H9 (cell line): Measurements from ENCODE around the gene ETHE1. TPM values are rescaled to one million over a fixed set of nuclear protein-coding genes. Genes with fewer than 3 reads are reported as not detected.

ENCODE experiments used
- DNase-seq: peaks from one replicate; pipeline ENCODE4 v3.0.0-alpha.2; 2017
- H2AFZ ChIP-seq: one replicate; pipeline ENCODE4 v1.6.1; 2013; ENCODE audit warnings: mild to moderate bottlenecking, low read length, control low read depth, moderate library complexity
- H2AK5ac ChIP-seq: 2 replicates; pipeline ENCODE4 v1.6.1; 2013; ENCODE audit warnings: low read length, control low read depth, mixed read lengths; ENCODE audit not compliant: insufficient read length
- H2BK120ac ChIP-seq: one replicate; pipeline ENCODE4 v1.6.1; 2013; ENCODE audit warnings: low read depth, mild to moderate bottlenecking, low read length, control low read depth, inconsistent platforms; ENCODE audit not compliant: poor library complexity, severe bottlenecking
- H2BK12ac ChIP-seq: 2 replicates; pipeline ENCODE4 v1.6.1; 2013; ENCODE audit warnings: low read length, control low read depth, mixed read lengths, low read depth; ENCODE audit not compliant: insufficient read length
- H2BK15ac ChIP-seq: 2 replicates; pipeline ENCODE4 v1.6.1; 2013; ENCODE audit warnings: low read depth, low read length, control low read depth
- H2BK20ac ChIP-seq: one replicate; pipeline ENCODE4 v1.6.1; 2013; ENCODE audit warnings: low read depth, mild to moderate bottlenecking, low read length, control low read depth, inconsistent platforms; ENCODE audit not compliant: poor library complexity, severe bottlenecking
- H2BK5ac ChIP-seq: 2 replicates; pipeline ENCODE4 v1.6.1; 2013; ENCODE audit warnings: low read length, control low read depth, mixed read lengths; ENCODE audit not compliant: insufficient read length
- H3K14ac ChIP-seq: 2 replicates; pipeline ENCODE4 v1.6.1; 2013; ENCODE audit warnings: low read length, control low read depth; ENCODE audit not compliant: insufficient read depth
- H3K18ac ChIP-seq: 2 replicates; pipeline ENCODE4 v1.6.1; 2013; ENCODE audit warnings: low read depth, mild to moderate bottlenecking, mixed read lengths, low read length, control low read depth; ENCODE audit not compliant: insufficient read length
- H3K23ac ChIP-seq: 2 replicates; pipeline ENCODE4 v1.6.1; 2013; ENCODE audit warnings: low read length, control low read depth, mixed read lengths, low read depth; ENCODE audit not compliant: insufficient read length
- H3K23me2 ChIP-seq: 2 replicates; pipeline ENCODE4 v1.6.1; 2013; ENCODE audit warnings: low read depth, mild to moderate bottlenecking, mixed read lengths, low read length, control low read depth; ENCODE audit not compliant: insufficient read length, poor library complexity, severe bottlenecking
- H3K27ac ChIP-seq: 2 replicates; pipeline ENCODE4 v1.5.1; 2013; ENCODE audit warnings: low read length, control low read depth, mixed read lengths, low read depth; ENCODE audit not compliant: insufficient read length
- H3K27me3 ChIP-seq: 2 replicates; pipeline ENCODE4 v1.6.1; 2013; ENCODE audit warnings: low read length, control low read depth, inconsistent platforms; ENCODE audit not compliant: insufficient read depth
- H3K4ac ChIP-seq: 2 replicates; pipeline ENCODE4 v1.6.1; 2013; ENCODE audit warnings: low read depth, mild to moderate bottlenecking, control low read depth, inconsistent platforms, low read length, moderate library complexity
- H3K4me1 ChIP-seq: 2 replicates; pipeline ENCODE4 v1.6.1; 2013; ENCODE audit warnings: low read length, control low read depth, inconsistent platforms; ENCODE audit not compliant: insufficient read depth
- H3K4me2 ChIP-seq: 2 replicates; pipeline ENCODE4 v1.6.1; 2013; ENCODE audit warnings: low read length, control low read depth, mixed read lengths; ENCODE audit not compliant: insufficient read length, insufficient read depth
- H3K56ac ChIP-seq: 2 replicates; pipeline ENCODE4 v1.6.1; 2013; ENCODE audit warnings: low read depth, mild to moderate bottlenecking, mixed read lengths, low read length, control low read depth; ENCODE audit not compliant: insufficient read length
- H3K79me1 ChIP-seq: 2 replicates; pipeline ENCODE4 v1.6.1; 2013; ENCODE audit warnings: low read depth, mild to moderate bottlenecking, moderate library complexity, low read length, control low read depth, inconsistent platforms; ENCODE audit not compliant: insufficient read depth, poor library complexity, severe bottlenecking
- H3K79me2 ChIP-seq: 2 replicates; pipeline ENCODE4 v1.6.1; 2013; ENCODE audit warnings: low read length, control low read depth, inconsistent platforms; ENCODE audit not compliant: insufficient read depth
- H3K9ac ChIP-seq: 2 replicates; pipeline ENCODE4 v1.6.1; 2013; ENCODE audit warnings: low read length, control low read depth, mixed read lengths; ENCODE audit not compliant: insufficient read length; ENCODE audit errors: extremely low read depth
- H3K9me3 ChIP-seq: one replicate; pipeline ENCODE4 v1.6.1; 2013; ENCODE audit warnings: low read depth, low read length, inconsistent platforms; ENCODE audit not compliant: control insufficient read depth
- H3T11ph ChIP-seq: one replicate; pipeline ENCODE4 v1.6.1; 2013; ENCODE audit warnings: mild to moderate bottlenecking, low read length, control low read depth, inconsistent platforms
- H4K20me1 ChIP-seq: one replicate; pipeline ENCODE4 v1.6.1; 2013; ENCODE audit not compliant: control insufficient read depth, insufficient read length, insufficient read depth
- H4K5ac ChIP-seq: 2 replicates; pipeline ENCODE4 v1.6.1; 2013; ENCODE audit warnings: low read depth, mild to moderate bottlenecking, mixed read lengths, low read length, control low read depth; ENCODE audit not compliant: insufficient read length
- H4K8ac ChIP-seq: replicated peaks from 2 replicates; pipeline ENCODE4 v1.6.1; 2013; ENCODE audit warnings: low read length, control low read depth, mixed read lengths, low read depth; ENCODE audit not compliant: insufficient read length
- H4K91ac ChIP-seq: 2 replicates; pipeline ENCODE4 v1.6.1; 2013; ENCODE audit warnings: low read depth, mild to moderate bottlenecking, moderate library complexity, mixed read lengths, low read length, control low read depth; ENCODE audit not compliant: insufficient read length
- H3K27ac Mint-ChIP-seq, 3 experiments: 2 replicates in 2 of 3; 3 replicates in 1 of 3; pipeline ENCODE4 v1.8.0; 2020 to 2021; ENCODE audit warnings: mixed read lengths in 3 of 3, mild to moderate bottlenecking in 1 of 3, moderate library complexity in 1 of 3
- H3K27me3 Mint-ChIP-seq: 2 replicates; pipeline ENCODE4 v1.8.0; 2021; ENCODE audit warnings: low read depth, mild to moderate bottlenecking, moderate library complexity, mixed read lengths
- H3K36me3 Mint-ChIP-seq, 3 experiments: 2 replicates in 2 of 3; 3 replicates in 1 of 3; pipeline ENCODE4 v1.8.0; 2020 to 2021; ENCODE audit warnings: low read depth in 3 of 3, mixed read lengths in 3 of 3; ENCODE audit not compliant: insufficient read depth in 1 of 3
- H3K4me1 Mint-ChIP-seq, 2 experiments: 2 replicates each; pipeline ENCODE4 v1.8.0; 2020; ENCODE audit warnings: mixed read lengths in 2 of 2
- H3K4me3 Mint-ChIP-seq, 2 experiments: 2 replicates in 1 of 2; 3 replicates in 1 of 2; pipeline ENCODE4 v1.8.0; 2020 to 2021; ENCODE audit warnings: mild to moderate bottlenecking in 2 of 2, mixed read lengths in 2 of 2, moderate library complexity in 1 of 2
- H3K9me3 Mint-ChIP-seq, 2 experiments: 2 replicates in 1 of 2; 3 replicates in 1 of 2; pipeline ENCODE4 v1.8.0; 2020; ENCODE audit warnings: mild to moderate bottlenecking in 2 of 2, mixed read lengths in 2 of 2, moderate library complexity in 1 of 2
- WGBS: extraction: QIAGEN DNeasy Blood & Tissue Kit; methylation state at CpG from one replicate; pipeline ENCODE4 v1.1.7; 2013; ENCODE audit warnings: missing lambda C conversion rate, low lambda C conversion rate, mixed read lengths; ENCODE audit not compliant: insufficient read length; ENCODE audit errors: extremely low coverage; 5-methylcytosine and 5-hydroxymethylcytosine counted together
- total RNA-seq: library from RNA; stranded (reverse); gene quantifications from 2 replicates; pipeline ENCODE4 v1.2.1, GENCODE V29; 2021
- TF ChIP-seq, protein P1 (sequence below): fragments of 200-600 bp; sonication (generic); conservative IDR thresholded peaks from 3 replicates; pipeline ENCODE4 v1.8.0; 2021; ENCODE audit warnings: antibody characterized with exemption, mild to moderate bottlenecking

Gene ETHE1
- total RNA-seq, 1 experiment from 2014 or later: 18.8 TPM

DNA sequence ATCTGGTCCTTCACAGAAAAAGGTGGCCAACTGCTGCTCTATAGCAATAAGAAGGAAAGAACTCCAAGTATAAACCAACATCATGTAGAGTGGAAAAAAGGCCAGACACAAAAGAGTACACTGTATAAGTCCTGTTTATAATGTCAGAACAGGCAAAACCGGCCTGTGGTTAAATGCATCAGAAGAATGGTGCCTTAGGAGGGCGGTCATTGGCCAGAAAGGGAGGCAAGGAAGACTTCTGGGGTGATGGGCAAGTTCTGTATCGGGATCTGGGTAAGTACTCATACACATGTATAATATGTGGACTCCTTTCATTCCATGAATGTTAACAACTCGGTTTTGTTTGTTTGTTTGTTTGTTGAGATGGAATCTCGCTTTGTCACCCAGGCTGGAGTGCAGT is 4.1 kb downstream of the ETHE1 start:
- Mint-ChIP-seq H3K27me3 (peaks cover 21% of the 10 kb centered on the region), H3K9me3 (no peaks in the 10 kb centered on the region), H3K36me3 (no peaks in the 10 kb centered on the region), H3K27ac (no peak overlapping the region), H3K4me3 (no peak overlapping the region), H3K4me1 (peaks cover 18 to 24% of the 10 kb centered on the region in 2 experiments)
- Histone ChIP-seq H3K79me1 (no peaks in the 10 kb centered on the region), H2AK5ac (no peak overlapping the region), H3K18ac (no peak overlapping the region), H2BK12ac (no peak overlapping the region), H3K27me3 (peaks cover 3% of the 10 kb centered on the region; the same call in 1 of the 2 replicates), H3K4me2 (no peak overlapping the region), H3K27ac (no peak overlapping the region), H3K14ac (no peak overlapping the region), H4K5ac (no peak overlapping the region), H3K9me3 (no peaks in the 10 kb centered on the region), H3K79me2 (no peaks in the 10 kb centered on the region), H4K8ac (no peak overlapping the region), H3K9ac (no peak overlapping the region), H3K23ac (no peak overlapping the region), H2BK5ac (no peak overlapping the region), H2AFZ (no peak overlapping the region), H3K4ac (no peak overlapping the region), H2BK20ac (no peak overlapping the region), H4K91ac (no peak overlapping the region), H3K23me2 (peaks cover 22% of the 10 kb centered on the region), H2BK120ac (no peak overlapping the region), H4K20me1 (peaks cover 4% of the 10 kb centered on the region), H3K4me1 (no peaks in the 10 kb centered on the region), H3K56ac (no peak overlapping the region), H3T11ph (no peak overlapping the region), H2BK15ac (no peak overlapping the region)
- no CpG with 5 or more reads among the region's 5 CpGs for WGBS
- TF ChIP-seq, protein P1, sequence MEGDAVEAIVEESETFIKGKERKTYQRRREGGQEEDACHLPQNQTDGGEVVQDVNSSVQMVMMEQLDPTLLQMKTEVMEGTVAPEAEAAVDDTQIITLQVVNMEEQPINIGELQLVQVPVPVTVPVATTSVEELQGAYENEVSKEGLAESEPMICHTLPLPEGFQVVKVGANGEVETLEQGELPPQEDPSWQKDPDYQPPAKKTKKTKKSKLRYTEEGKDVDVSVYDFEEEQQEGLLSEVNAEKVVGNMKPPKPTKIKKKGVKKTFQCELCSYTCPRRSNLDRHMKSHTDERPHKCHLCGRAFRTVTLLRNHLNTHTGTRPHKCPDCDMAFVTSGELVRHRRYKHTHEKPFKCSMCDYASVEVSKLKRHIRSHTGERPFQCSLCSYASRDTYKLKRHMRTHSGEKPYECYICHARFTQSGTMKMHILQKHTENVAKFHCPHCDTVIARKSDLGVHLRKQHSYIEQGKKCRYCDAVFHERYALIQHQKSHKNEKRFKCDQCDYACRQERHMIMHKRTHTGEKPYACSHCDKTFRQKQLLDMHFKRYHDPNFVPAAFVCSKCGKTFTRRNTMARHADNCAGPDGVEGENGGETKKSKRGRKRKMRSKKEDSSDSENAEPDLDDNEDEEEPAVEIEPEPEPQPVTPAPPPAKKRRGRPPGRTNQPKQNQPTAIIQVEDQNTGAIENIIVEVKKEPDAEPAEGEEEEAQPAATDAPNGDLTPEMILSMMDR: no peak
- no peak for DNase-seq
